ENCODE measurements around the gene ABHD12. TPM values are rescaled to one million over a fixed set of nuclear protein-coding genes. Genes with fewer than 3 reads are reported as not detected.

Gene ABHD12
- total and polyA plus RNA-seq, 2 experiments from 2014 or later: 69.5 to 187 TPM

DNA sequence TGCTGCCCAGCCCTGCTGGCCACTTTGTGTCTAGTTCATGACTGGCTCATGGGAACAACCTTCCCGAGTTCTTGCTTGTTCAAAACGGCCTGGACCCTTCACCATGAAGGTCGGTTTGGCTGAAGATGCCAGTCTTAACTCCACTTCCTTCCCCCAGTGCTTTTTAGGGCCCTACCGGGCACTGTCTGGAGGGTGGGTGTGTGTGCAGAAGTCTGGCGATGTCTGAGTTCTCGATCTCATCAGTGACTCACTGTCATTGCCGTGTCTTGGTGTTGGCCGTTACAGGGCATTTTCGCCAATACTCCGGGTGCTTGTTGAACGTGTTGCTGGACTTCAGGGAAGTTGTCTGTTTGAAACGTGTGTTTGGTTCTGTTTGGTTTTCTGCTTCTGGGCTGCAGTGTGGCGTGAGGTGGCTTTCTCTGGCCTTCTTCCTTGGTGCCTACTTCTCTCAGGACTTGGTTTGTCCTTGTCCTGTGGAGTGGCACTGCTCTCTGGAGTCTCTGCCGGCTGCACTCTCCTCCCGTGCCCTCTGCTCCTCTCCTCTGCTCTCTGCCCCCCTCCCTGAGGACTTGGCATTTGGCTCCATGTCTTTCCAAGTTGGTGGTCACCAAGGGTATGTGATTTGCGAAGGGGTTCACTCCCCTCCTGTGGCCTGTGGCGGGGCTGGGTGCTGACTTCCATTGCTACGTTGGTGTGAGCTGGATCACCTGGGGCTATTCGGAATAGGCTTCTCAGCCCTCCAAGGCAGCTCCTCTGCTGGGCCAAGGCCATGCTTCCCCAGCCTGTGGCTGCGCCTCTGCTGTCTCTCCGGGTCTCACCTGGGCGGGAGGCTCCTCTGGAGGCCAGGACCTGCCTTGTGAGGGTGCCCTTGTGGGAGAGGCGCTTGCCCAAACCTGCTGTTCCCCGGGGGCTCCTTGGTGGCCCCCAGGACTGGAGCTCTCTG lies 104.5 kb downstream of the ABHD12 start:
- Histone ChIP-seq H4K20me1 (ENCODE audit: insufficient read depth, poor library complexity, severe bottlenecking) (no peaks in the 10 kb centered on the region), H3K79me2 (no peaks in the 10 kb centered on the region), H3K27ac (no peak overlapping the region), H2AFZ (no peak overlapping the region), H3K4me1 (ENCODE audit: insufficient read depth) (no peaks in the 10 kb centered on the region), H3K4me3 (no peak overlapping the region), H3K9me2 (replicated peaks; ENCODE audit: insufficient read depth) (no peaks in the 10 kb centered on the region), H3K36me3 (replicated peaks; ENCODE audit: insufficient read depth, low read depth) (no peaks in the 10 kb centered on the region), H3K4me2 (no peak overlapping the region), H3K9me3 (ENCODE audit: low read depth) (no peaks in the 10 kb centered on the region), H3K27me3 (no peaks in the 10 kb centered on the region)
- TF ChIP-seq EZH2phosphoT487 (IDR thresholded peaks at IDR 0.05; ENCODE audit: low read depth, severe bottlenecking, unreplicated experiment) (no peak), EZH2 (IDR thresholded peaks at IDR 0.05; ENCODE audit: borderline replicate concordance) (no peak)
- TF ChIP-seq, protein P1, sequence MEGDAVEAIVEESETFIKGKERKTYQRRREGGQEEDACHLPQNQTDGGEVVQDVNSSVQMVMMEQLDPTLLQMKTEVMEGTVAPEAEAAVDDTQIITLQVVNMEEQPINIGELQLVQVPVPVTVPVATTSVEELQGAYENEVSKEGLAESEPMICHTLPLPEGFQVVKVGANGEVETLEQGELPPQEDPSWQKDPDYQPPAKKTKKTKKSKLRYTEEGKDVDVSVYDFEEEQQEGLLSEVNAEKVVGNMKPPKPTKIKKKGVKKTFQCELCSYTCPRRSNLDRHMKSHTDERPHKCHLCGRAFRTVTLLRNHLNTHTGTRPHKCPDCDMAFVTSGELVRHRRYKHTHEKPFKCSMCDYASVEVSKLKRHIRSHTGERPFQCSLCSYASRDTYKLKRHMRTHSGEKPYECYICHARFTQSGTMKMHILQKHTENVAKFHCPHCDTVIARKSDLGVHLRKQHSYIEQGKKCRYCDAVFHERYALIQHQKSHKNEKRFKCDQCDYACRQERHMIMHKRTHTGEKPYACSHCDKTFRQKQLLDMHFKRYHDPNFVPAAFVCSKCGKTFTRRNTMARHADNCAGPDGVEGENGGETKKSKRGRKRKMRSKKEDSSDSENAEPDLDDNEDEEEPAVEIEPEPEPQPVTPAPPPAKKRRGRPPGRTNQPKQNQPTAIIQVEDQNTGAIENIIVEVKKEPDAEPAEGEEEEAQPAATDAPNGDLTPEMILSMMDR (IDR thresholded peaks at IDR 0.05; ENCODE audit: poor library complexity): no peak
- WGBS (ENCODE audit: low lambda C conversion rate, missing lambda C conversion rate): 95% methylated on average over 23 of the region's 24 CpGs
- DNase-seq (ENCODE audit: low spot score): no peak

DNA sequence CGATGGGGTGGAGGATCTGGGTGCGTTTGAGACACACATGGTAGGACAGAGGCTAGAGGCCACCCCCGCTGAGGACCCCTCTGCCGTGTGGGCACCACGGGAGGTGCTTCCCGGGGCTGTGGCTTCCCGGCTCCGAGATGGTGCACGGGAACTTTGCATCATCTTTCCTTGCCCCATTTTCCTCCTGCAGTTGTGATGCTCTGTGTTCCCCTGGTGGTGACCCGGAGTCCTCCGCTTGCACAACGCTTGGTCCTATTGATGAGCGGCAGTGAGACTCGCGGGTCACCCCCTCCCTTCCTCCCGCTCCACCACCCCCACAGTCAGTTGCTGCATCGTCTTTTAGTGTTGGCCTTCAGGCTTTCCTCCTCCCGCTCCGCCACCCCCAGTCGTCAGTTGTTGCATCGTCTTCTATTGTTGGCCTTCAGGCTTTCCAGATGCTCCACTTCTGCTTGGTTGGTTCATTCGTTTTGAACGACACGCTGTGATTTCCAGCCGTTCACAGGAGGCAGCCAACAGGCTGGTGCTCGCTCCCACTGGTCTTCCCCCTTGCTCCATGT lies 105.5 kb downstream of the ABHD12 start:
- H3K36me3 ChIP-seq (replicated peaks; ENCODE audit: insufficient read depth, low read depth): no peaks in the 10 kb centered on the region
- H3K27ac ChIP-seq: no peak overlapping the region
- H3K4me1 ChIP-seq (ENCODE audit: insufficient read depth): no peaks in the 10 kb centered on the region
- H3K27me3 ChIP-seq: no peaks in the 10 kb centered on the region
- no peak overlapping the region for H3K4me3 ChIP-seq
- H3K9me2 ChIP-seq (replicated peaks; ENCODE audit: insufficient read depth): no peaks in the 10 kb centered on the region
- no peaks in the 10 kb centered on the region for H3K9me3 ChIP-seq (ENCODE audit: low read depth)
- 90% methylated on average over 26 of the region's 26 CpGs for WGBS (ENCODE audit: low lambda C conversion rate, missing lambda C conversion rate)
- H3K79me2 ChIP-seq: no peaks in the 10 kb centered on the region
- no peak overlapping the region for H3K4me2 ChIP-seq
- H4K20me1 ChIP-seq (ENCODE audit: insufficient read depth, poor library complexity, severe bottlenecking): no peaks in the 10 kb centered on the region
- no peak for DNase-seq (ENCODE audit: low spot score)
- TF ChIP-seq EZH2phosphoT487 (IDR thresholded peaks at IDR 0.05; ENCODE audit: low read depth, severe bottlenecking, unreplicated experiment) (no peak), EZH2 (IDR thresholded peaks at IDR 0.05; ENCODE audit: borderline replicate concordance) (no peak)
- TF ChIP-seq, protein P1 (IDR thresholded peaks at IDR 0.05; ENCODE audit: poor library complexity): no peak
- no peak overlapping the region for H2AFZ ChIP-seq

DNA sequence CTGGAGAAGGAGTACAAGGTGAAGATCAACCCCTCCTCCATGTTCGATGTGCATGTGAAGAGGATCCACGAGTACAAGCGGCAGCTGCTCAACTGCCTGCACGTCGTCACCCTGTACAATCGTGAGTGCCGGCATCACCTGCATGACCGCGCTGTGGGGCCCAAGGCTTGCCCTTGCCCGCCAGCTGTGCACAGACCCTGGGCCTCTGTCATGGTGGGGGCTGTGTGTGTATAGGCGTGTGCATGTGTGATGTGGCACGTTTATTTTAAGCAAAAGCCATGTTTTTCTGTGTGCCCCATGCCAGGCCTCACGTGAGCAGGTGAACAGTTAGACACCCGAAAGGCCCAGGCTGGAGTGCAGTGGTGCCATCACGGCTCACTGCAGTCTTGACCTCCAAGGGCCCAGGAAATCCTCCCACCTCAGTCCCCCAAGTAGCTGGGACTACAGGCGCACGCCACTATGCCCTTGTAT lies 106.5 kb downstream of the ABHD12 start:
- Histone ChIP-seq H3K4me3 (no peak overlapping the region), H4K20me1 (ENCODE audit: insufficient read depth, poor library complexity, severe bottlenecking) (no peaks in the 10 kb centered on the region), H3K36me3 (replicated peaks; ENCODE audit: insufficient read depth, low read depth) (no peaks in the 10 kb centered on the region), H3K27ac (no peak overlapping the region), H3K9me2 (replicated peaks; ENCODE audit: insufficient read depth) (no peaks in the 10 kb centered on the region), H3K9me3 (ENCODE audit: low read depth) (no peaks in the 10 kb centered on the region), H3K27me3 (no peaks in the 10 kb centered on the region), H3K4me2 (no peak overlapping the region), H3K4me1 (ENCODE audit: insufficient read depth) (no peaks in the 10 kb centered on the region), H2AFZ (no peak overlapping the region), H3K79me2 (no peaks in the 10 kb centered on the region)
- TF ChIP-seq EZH2 (IDR thresholded peaks at IDR 0.05; ENCODE audit: borderline replicate concordance) (no peak), EZH2phosphoT487 (IDR thresholded peaks at IDR 0.05; ENCODE audit: low read depth, severe bottlenecking, unreplicated experiment) (no peak)
- TF ChIP-seq, protein P1 (IDR thresholded peaks at IDR 0.05; ENCODE audit: poor library complexity): no peak
- no peak for DNase-seq (ENCODE audit: low spot score)
- 97% methylated on average over 17 of the region's 17 CpGs for WGBS (ENCODE audit: low lambda C conversion rate, missing lambda C conversion rate)
